Fibroblast of skin of abdomen (primary cell): ENCODE results near the gene MIGA1. TPM values are rescaled to one million over a fixed set of nuclear protein-coding genes. Genes with fewer than 3 reads are reported as not detected.
"Not testable (repeated sequence)": the region's sequence is repeated elsewhere in the genome, so short reads cannot be mapped to it uniquely, and the experiment has no call there.

Source experiments
- DNase-seq: peaks from one replicate; pipeline ENCODE4 v3.0.0-alpha.2; 2013
- polyA plus RNA-seq, 2 experiments: library from polyadenylated mRNA; unstranded; fragments of 120-200 nt; gene quantifications; one replicate each; pipeline ENCODE4 v1.2.1, GENCODE V29; 2013; ENCODE audit not compliant: insufficient read length in 2 of 2

MIGA1 gene
- 5.9 TPM for polyA plus RNA-seq (2013, experiment 1 of 2; ENCODE audit: insufficient read length)
- 6.0 TPM for polyA plus RNA-seq (2013, experiment 2 of 2; ENCODE audit: insufficient read length)

GRCh38 chr1:77779529-77780281 is at the start of gene MIGA1:
TSS of gene MIGA1 (plus strand) at chr1:77779649. CDS start at chr1:77783253, 3,604 bp downstream.
- peak; percentile 89 for DNase-seq

GRCh38 chr1:77732090-77732489 is 47.4 kb upstream of the MIGA1 start:
- no peak for DNase-seq

GRCh38 chr1:77739235-77739634 is 40.2 kb upstream of the MIGA1 start:
- DNase-seq, result no peak

- no peak for DNase-seq
Observed at GRCh38 chr1:77741316-77741715, 38.1 kb upstream of the MIGA1 start.

- DNase-seq, result no peak
Observed at GRCh38 chr1:77742011-77742555, 37.4 kb upstream of the MIGA1 start.

- no peak for DNase-seq
Observed at GRCh38 chr1:77744576-77744975, 34.9 kb upstream of the MIGA1 start.

- peak; percentile 5 for DNase-seq
Observed at GRCh38 chr1:77749489-77749888, 30.0 kb upstream of the MIGA1 start.

- DNase-seq, result no peak
Observed at GRCh38 chr1:77756052-77756754, 23.2 kb upstream of the MIGA1 start.

GRCh38 chr1:77757066-77757584 is 22.3 kb upstream of the MIGA1 start:
- no peak for DNase-seq

GRCh38 chr1:77757603-77758002 is 21.8 kb upstream of the MIGA1 start:
- DNase-seq, result peak; percentile 25

- peak; percentile 81 for DNase-seq
Observed at GRCh38 chr1:77759071-77760028, 20.1 kb upstream of the MIGA1 start, which contains the start of gene USP33. TSS of gene USP33 (minus strand) at chr1:77759852. CDS start at chr1:77741697, 18,155 bp downstream.

GRCh38 chr1:77762072-77762476 is 17.4 kb upstream of the MIGA1 start:
- peak; percentile 71 for DNase-seq

GRCh38 chr1:77768006-77768405 is 11.4 kb upstream of the MIGA1 start:
- no peak for DNase-seq

GRCh38 chr1:77776007-77776700 is 3.3 kb upstream of the MIGA1 start:
- no peak for DNase-seq

GRCh38 chr1:77781683-77782082 is 2.2 kb downstream of the MIGA1 start:
- no peak for DNase-seq

- DNase-seq, result no peak
Observed at GRCh38 chr1:77783141-77783540, 3.7 kb downstream of the MIGA1 start.

GRCh38 chr1:77786093-77786741 is 6.8 kb downstream of the MIGA1 start:
- not testable (repeated sequence) for DNase-seq

- DNase-seq, result no peak
Observed at GRCh38 chr1:77794550-77794949, 15.1 kb downstream of the MIGA1 start.

- no peak for DNase-seq
Observed at GRCh38 chr1:77796695-77797405, 17.4 kb downstream of the MIGA1 start.

- DNase-seq, result no peak
Observed at GRCh38 chr1:77797991-77798390, 18.5 kb downstream of the MIGA1 start.
